Measurements from ENCODE around the gene ARID5B.

ARID5B gene

GRCh38 chr10:62058896-62059216 lies 157.4 kb downstream of the ARID5B start:
- DNase-seq: no peak

GRCh38 chr10:62059217-62059920 lies 157.9 kb downstream of the ARID5B start:
- no peak for DNase-seq

GRCh38 chr10:62062028-62062427 lies 160.5 kb downstream of the ARID5B start:
- DNase-seq: no peak

GRCh38 chr10:62062752-62063512 lies 161.4 kb downstream of the ARID5B start:
- no peak for DNase-seq

- DNase-seq: no peak
These were observed 162.4 kb downstream of the ARID5B start for GRCh38 chr10:62063795-62064472.

GRCh38 chr10:62067560-62067959 lies 166.1 kb downstream of the ARID5B start:
- no peak for DNase-seq

GRCh38 chr10:62068464-62068863 lies 167.0 kb downstream of the ARID5B start:
- no peak for DNase-seq

GRCh38 chr10:62069452-62070178 lies 168.1 kb downstream of the ARID5B start:
- no peak for DNase-seq

- DNase-seq: no peak
These were observed 170.4 kb downstream of the ARID5B start for GRCh38 chr10:62071846-62072281.

GRCh38 chr10:62072901-62073300 lies 171.4 kb downstream of the ARID5B start:
- no peak for DNase-seq

- no peak for DNase-seq
These were observed 171.9 kb downstream of the ARID5B start for GRCh38 chr10:62073429-62073828.

GRCh38 chr10:62075414-62075813 lies 173.9 kb downstream of the ARID5B start:
- no peak for DNase-seq

- no peak for DNase-seq
These were observed 174.4 kb downstream of the ARID5B start for GRCh38 chr10:62075912-62076311.

- no peak for DNase-seq
These were observed 175.4 kb downstream of the ARID5B start for GRCh38 chr10:62076891-62077290.

- no peak for DNase-seq
These were observed 176.0 kb downstream of the ARID5B start for GRCh38 chr10:62077330-62078015.

- DNase-seq: no peak
These were observed 178.5 kb downstream of the ARID5B start for GRCh38 chr10:62079885-62080559.

- DNase-seq: no peak
These were observed 179.4 kb downstream of the ARID5B start for GRCh38 chr10:62080905-62081304.

- DNase-seq: no peak
These were observed 180.1 kb downstream of the ARID5B start for GRCh38 chr10:62081341-62082270.

GRCh38 chr10:62082271-62082656 lies 180.8 kb downstream of the ARID5B start:
- no peak for DNase-seq

- no peak for DNase-seq
These were observed 181.4 kb downstream of the ARID5B start for GRCh38 chr10:62082729-62083411.

Data from NCI-H526 treated with DMSO at 0.1 percent for 48 hours (cell line).